Neutrophil (primary cell): ENCODE data around the gene ZNRF4.

ENCODE experiments used
- H3K27ac ChIP-seq: fragments of 200-600 bp; sonication (generic); 2 replicates; pipeline ENCODE4 v1.5.1; 2016; ENCODE audit warnings: mild to moderate bottlenecking, moderate library complexity
- H3K27me3 ChIP-seq: fragments of 200-600 bp; sonication (generic); 2 replicates; pipeline ENCODE4 v1.6.0; 2016; ENCODE audit warnings: mild to moderate bottlenecking
- H3K36me3 ChIP-seq: fragments of 200-600 bp; sonication (generic); 2 replicates; pipeline ENCODE4 v1.5.1; 2017
- H3K4me1 ChIP-seq, 2 experiments: fragments of 200-600 bp in 1 of 2; sonication (generic) in 1 of 2; 1 replicate in 1 of 2; 2 replicates in 1 of 2; pipeline versions ENCODE4 v1.5.1 to v1.6.1; 2013 to 2016; ENCODE audit warnings: low read depth in 1 of 2, low read length in 1 of 2, mild to moderate bottlenecking in 1 of 2, moderate library complexity in 1 of 2; ENCODE audit not compliant: control insufficient read depth in 1 of 2, insufficient read depth in 1 of 2
- H3K4me3 ChIP-seq, 2 experiments: fragments of 200-600 bp in 1 of 2; sonication (generic) in 1 of 2; 1 replicate in 1 of 2; 2 replicates in 1 of 2; pipeline ENCODE4 v1.5.1; 2013 to 2016; ENCODE audit warnings: low read depth in 1 of 2, low read length in 1 of 2, mild to moderate bottlenecking in 1 of 2, moderate library complexity in 1 of 2
- H3K9me3 ChIP-seq: fragments of 200-600 bp; sonication (generic); 2 replicates; pipeline ENCODE4 v1.5.1; 2016
- TF ChIP-seq, protein P1 (sequence below): fragments of 200-600 bp; sonication (generic); IDR thresholded peaks from 2 replicates; pipeline ENCODE4 v1.5.1; 2016; ENCODE audit warnings: antibody characterized with exemption

Gene ZNRF4

DNA sequence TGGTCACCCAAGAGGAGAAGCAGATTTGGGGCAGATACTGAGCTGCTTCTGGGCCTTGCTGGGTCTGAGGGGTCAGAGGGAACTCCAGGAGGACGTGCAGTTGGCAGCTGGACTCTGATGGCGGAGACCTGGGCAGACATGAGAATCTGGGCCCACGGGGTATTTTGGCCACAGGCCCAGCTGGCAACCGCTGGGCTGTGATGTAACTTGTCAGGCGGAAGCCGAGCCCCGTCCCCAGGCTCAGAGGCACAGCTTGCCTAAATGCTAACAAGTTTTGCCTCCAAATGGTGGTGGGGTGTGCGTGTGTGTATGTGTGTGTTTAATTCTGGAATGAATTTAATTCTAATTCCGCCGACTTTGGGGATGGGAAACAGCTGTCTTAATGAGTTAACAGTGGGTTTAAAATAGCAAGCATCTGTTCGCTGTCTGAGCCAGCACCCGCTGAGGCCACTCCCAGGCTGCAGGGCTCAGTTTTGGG lies 11.6 kb downstream of the ZNRF4 start:
- peaks cover 13% of the 10 kb centered on the region for H3K27me3 ChIP-seq
- H3K9me3 ChIP-seq = no peaks in the 10 kb centered on the region
- H3K36me3 ChIP-seq = no peaks in the 10 kb centered on the region
- H3K27ac ChIP-seq = no peak overlapping the region
- TF ChIP-seq, protein P1, sequence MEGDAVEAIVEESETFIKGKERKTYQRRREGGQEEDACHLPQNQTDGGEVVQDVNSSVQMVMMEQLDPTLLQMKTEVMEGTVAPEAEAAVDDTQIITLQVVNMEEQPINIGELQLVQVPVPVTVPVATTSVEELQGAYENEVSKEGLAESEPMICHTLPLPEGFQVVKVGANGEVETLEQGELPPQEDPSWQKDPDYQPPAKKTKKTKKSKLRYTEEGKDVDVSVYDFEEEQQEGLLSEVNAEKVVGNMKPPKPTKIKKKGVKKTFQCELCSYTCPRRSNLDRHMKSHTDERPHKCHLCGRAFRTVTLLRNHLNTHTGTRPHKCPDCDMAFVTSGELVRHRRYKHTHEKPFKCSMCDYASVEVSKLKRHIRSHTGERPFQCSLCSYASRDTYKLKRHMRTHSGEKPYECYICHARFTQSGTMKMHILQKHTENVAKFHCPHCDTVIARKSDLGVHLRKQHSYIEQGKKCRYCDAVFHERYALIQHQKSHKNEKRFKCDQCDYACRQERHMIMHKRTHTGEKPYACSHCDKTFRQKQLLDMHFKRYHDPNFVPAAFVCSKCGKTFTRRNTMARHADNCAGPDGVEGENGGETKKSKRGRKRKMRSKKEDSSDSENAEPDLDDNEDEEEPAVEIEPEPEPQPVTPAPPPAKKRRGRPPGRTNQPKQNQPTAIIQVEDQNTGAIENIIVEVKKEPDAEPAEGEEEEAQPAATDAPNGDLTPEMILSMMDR = no peak
- H3K4me1 ChIP-seq = no peaks in the 10 kb centered on the region
- H3K4me3 ChIP-seq = no peak overlapping the region

DNA sequence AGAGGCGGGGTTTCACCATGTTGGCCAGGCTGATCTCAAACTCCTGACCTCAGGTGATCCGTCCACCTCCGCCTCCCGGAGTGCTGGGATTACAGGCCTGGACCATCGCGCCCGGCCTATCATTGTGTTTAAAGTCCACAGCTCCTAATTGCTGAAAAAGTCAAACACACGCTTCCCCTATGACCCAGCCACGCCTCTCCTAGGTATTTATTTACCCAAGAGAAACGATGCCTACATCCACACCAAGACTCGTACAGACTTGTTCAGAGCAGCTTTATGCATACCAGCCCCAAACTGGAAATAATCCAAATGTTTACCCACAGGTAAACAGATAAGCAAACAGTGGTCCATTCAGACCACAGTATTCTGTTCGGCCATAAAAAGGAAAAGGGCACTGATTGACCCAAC lies 15.1 kb downstream of the ZNRF4 start:
- Histone ChIP-seq H3K27ac (no peak overlapping the region), H3K36me3 (no peaks in the 10 kb centered on the region), H3K4me3 (no peak overlapping the region), H3K27me3 (peaks cover 13% of the 10 kb centered on the region), H3K4me1 (no peaks in the 10 kb centered on the region), H3K9me3 (no peaks in the 10 kb centered on the region)
- TF ChIP-seq, protein P1 = no peak

DNA sequence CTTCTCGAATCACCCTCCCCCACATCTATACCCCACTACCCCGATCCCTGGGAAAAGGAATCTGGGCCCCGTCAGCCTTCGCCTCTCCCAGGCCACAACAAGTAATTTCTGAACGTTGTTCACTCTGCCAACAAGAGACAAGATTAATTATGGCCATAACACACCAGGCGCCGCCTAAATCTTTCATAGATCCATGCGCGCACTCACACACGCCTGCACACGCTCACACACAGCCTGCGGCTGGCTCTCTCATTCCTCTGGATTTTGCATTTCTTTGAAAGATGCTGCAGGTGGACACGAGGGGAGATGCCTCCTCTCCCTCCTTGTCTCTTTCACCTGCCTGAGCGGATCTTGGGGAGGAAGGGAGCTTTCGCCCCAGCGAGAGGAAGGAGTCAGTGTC lies 17.1 kb downstream of the ZNRF4 start:
- H3K4me3 ChIP-seq = no peak overlapping the region
- no peaks in the 10 kb centered on the region for H3K4me1 ChIP-seq
- TF ChIP-seq, protein P1 = no peak
- no peaks in the 10 kb centered on the region for H3K9me3 ChIP-seq
- peaks cover 7% of the 10 kb centered on the region for H3K27me3 ChIP-seq
- H3K27ac ChIP-seq = no peak overlapping the region
- H3K36me3 ChIP-seq = no peaks in the 10 kb centered on the region

DNA sequence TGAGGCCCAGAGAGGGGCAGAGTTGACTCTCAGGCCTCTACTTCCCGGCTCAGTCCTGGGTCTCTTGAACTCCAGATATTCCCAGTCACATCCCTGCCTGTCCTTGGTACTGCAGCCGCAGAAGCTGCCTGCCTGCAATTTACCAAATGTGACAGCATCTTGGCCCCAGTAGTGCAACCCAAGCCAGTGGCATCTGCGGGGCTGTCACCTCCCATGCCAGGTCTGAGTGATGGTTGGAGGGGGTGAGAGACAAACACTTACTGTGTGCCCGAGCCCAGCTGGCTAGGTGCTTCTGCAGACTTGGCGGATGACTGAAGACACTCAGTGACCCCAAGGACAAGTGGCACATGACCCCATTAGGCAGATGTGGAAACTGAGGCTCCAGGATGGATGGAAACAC lies 18.4 kb downstream of the ZNRF4 start:
- H3K27me3 ChIP-seq = peaks cover 21% of the 10 kb centered on the region
- no peak overlapping the region for H3K27ac ChIP-seq
- H3K9me3 ChIP-seq = no peaks in the 10 kb centered on the region
- no peaks in the 10 kb centered on the region for H3K36me3 ChIP-seq
- no peak overlapping the region for H3K4me3 ChIP-seq
- no peaks in the 10 kb centered on the region for H3K4me1 ChIP-seq
- TF ChIP-seq, protein P1 = no peak

DNA sequence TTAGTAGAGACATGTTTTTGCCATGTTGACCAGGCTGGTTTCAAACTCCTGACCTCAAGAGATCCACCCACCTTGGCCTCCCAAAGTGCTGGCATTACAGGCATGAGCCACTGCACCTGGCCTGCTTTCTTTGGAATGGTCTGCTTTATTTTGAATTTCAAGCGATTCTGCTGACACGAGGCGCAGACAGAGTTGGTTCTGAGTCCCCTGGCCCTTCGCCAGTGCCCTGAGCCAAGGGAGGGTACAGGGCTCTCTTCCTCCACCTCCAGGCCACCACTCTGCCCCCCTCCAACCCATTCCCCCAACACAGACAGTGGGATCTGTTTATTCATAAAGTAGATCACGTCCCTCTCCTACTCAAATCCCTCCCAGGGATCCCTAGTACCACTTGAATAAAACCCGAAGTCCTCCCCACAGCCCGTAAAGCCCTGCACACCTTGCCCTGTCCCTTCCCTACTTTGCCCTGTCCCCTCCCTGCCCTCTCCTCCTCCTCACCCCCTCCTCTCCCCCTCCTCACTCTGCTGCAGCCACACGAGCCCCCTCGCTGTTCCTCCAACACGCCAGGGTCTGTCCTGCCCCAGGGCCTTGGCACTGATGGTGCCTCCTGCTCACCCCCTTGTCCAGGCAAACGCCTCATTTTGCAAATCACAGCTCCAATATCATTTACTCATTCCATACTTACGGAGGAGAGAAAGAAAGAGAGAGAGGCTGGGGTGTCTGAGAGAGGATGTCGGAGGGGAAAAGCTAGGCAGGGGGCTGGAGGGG lies 22.4 kb downstream of the ZNRF4 start:
- H3K9me3 ChIP-seq = no peaks in the 10 kb centered on the region
- no peak overlapping the region for H3K27ac ChIP-seq
- peaks cover 50% of the 10 kb centered on the region for H3K27me3 ChIP-seq
- H3K4me3 ChIP-seq = no peak overlapping the region
- TF ChIP-seq, protein P1 = no peak
- no peaks in the 10 kb centered on the region for H3K4me1 ChIP-seq
- no peaks in the 10 kb centered on the region for H3K36me3 ChIP-seq
